Measurements from ENCODE around the gene HDAC9.
"Not testable (repeated sequence)": the region's sequence is repeated elsewhere in the genome, so short reads cannot be mapped to it uniquely, and the experiment has no call there.

Gene HDAC9

GRCh38 chr7:18965657-18966056 lies 470.1 kb downstream of the HDAC9 start:
- DNase-seq (ENCODE audit: low read depth in 3 of 3), result no peak

- DNase-seq (ENCODE audit: low read depth in 3 of 3), result not testable (repeated sequence)
Observed at GRCh38 chr7:18967755-18968154, 472.2 kb downstream of the HDAC9 start.

DNA sequence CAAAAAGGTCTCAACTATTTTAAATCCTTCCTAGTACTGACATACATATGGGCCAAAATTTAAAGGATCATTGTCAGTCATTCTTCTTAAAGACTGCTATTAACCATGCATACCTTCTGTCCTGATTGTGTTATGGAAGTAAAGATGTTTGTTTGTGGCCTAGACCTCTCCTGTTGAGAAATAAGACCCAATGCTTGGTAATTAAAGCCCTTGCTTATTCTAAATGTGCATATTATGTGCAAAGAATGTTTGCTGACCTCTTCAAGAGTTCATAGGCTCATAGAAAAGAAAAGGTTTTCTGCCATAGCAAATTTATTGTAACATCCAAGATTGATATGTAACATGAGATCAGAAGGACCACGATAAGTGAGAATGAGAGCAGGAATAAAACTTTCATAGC lies 476.3 kb downstream of the HDAC9 start:
- DNase-seq (ENCODE audit: low read depth in 3 of 3), result no peak

GRCh38 chr7:18974803-18975202 lies 479.3 kb downstream of the HDAC9 start:
- DNase-seq (ENCODE audit: low read depth in 3 of 3), result no peak

- DNase-seq (ENCODE audit: low read depth in 3 of 3), result no peak
Observed at GRCh38 chr7:18975276-18975675, 479.7 kb downstream of the HDAC9 start.

GRCh38 chr7:18975689-18976280 lies 480.2 kb downstream of the HDAC9 start:
- DNase-seq (ENCODE audit: low read depth in 3 of 3), result no peak

GRCh38 chr7:18976715-18977471 lies 481.3 kb downstream of the HDAC9 start:
- no peak for DNase-seq (ENCODE audit: low read depth in 3 of 3)

DNA sequence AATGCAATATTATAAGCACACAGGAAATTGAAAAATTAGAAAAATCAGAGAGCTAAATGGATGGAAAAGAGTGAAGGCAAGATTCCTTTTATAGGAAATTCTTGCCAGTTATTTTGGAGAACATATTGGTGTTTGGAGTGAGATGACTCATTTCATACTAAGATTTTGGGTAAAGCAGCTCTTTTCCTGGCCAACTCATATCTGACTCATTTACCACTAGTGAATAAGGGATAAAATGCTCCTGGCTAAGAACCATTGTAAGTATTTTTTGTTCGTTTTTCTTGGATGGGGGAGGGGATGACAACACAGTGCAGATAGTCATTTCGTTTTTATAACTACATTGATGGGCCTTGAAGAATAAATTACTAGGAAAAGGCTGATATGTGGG lies 482.6 kb downstream of the HDAC9 start:
- DNase-seq (ENCODE audit: low read depth in 3 of 3), result no peak

- not testable (repeated sequence) for DNase-seq (ENCODE audit: low read depth in 3 of 3)
Observed at GRCh38 chr7:18990700-18991099, 495.2 kb downstream of the HDAC9 start.

DNA sequence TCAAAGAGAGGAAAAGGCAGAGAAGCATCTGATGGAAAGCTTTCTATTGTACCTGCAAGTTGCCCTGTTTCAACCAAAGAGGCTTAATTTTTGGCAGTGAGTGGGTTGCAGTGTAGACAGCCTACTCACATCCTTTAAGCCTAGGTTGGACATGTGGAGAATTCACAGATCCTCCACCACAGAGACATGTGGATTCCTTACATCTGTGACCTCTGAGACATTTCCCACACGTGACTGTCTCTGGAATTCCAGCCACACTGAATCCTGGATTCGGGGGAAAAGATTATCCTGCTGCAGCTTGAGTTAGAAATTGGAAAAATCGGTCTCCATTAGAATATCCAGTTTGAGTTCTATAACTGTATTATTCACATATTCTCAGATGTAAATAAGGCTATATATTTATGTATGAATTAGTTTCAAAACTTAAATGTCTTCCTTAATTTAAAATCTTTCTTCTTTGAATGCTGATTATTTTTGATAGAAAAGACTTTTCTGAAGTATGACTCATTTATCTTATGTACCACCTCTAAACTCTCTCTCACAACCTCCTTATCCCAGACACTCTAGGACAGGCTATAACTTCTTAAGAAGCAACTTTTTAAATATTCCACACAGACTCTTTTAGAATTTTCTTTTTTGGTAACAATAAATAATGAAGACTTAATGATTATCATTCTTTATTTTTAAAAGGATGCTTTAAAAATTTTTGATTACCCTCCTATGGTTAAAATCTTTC lies 498.6 kb downstream of the HDAC9 start:
- no peak for DNase-seq (ENCODE audit: low read depth in 3 of 3)

GRCh38 chr7:18995270-18995671 lies 499.7 kb downstream of the HDAC9 start:
- DNase-seq (ENCODE audit: low read depth in 3 of 3), result no peak

DNA sequence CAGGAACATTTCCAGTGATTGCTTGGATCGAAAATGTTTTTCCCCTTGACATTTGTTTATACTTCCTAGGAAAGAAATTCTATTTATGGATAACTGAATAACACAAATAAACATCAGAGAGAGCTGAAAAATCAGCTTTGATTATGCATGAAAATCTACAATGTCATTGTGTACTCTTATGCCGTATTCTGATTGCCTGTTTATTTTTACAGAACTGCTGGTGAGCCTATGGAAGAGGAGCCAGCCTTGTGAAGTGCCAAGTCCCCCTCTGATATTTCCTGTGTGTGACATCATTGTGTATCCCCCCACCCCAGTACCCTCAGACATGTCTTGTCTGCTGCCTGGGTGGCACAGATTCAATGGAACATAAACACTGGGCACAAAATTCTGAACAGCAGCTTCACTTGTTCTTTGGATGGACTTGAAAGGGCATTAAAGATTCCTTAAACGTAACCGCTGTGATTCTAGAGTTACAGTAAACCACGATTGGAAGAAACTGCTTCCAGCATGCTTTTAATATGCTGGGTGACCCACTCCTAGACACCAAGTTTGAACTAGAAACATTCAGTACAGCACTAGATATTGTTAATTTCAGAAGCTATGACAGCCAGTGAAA lies 500.4 kb downstream of the HDAC9 start:
- DNase-seq (ENCODE audit: low read depth in 3 of 3), result no peak

DNA sequence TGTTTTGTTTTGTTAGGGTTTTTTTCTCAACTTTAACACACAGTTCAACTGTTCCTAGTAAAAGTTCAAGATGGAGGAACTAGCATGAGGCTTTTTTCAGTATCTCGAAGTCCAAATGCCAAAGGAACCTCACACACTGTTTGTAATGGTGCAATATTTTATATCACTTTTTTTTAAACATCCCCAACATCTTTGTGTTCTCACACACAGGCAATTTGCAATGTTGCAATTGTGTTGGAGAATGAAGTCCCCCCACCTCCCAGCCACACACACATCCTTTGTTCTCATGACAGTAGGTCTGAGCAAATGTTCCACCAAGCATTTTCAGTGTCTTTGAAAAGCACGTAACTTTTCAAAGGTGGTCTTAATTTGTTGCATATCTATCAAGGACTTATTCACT lies 501.0 kb downstream of the HDAC9 start:
- DNase-seq (ENCODE audit: low read depth in 3 of 3), result no peak

DNA sequence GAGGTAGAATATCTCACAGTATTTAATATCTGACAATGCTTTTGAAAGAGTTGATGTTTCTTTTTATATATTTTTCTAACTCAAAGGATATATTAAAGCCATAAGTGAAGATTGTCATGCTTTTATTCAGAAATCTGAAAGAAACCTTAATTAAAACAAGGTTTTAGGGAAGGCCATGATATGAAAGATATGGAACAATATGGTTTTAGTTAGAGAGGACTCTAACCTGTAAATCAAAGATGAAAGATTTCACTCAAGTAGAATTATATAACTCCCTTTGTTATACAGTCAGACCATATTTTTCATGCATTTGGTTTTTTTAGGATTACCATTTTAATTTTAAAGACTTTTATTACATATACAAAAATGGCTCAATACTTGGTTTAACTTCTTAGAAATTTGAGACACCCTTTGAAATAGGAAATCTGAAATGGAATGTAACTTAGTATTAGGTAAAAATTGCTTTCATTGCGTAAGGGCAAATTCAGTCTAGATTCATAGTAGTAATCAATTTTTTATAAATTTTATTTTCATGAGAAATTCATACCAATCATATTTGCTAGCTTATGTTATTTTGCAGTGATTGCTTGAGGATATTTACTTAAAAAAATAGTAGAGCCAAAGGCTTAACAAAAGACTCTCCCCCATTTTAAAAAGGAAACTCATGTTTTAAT lies 502.1 kb downstream of the HDAC9 start:
- no peak for DNase-seq (ENCODE audit: low read depth in 3 of 3)

GRCh38 chr7:19000410-19000809 lies 504.9 kb downstream of the HDAC9 start:
- DNase-seq (ENCODE audit: low read depth in 3 of 3), result no peak

- no peak for DNase-seq (ENCODE audit: low read depth in 3 of 3)
Observed at GRCh38 chr7:19001854-19002253, 506.3 kb downstream of the HDAC9 start.

DNA sequence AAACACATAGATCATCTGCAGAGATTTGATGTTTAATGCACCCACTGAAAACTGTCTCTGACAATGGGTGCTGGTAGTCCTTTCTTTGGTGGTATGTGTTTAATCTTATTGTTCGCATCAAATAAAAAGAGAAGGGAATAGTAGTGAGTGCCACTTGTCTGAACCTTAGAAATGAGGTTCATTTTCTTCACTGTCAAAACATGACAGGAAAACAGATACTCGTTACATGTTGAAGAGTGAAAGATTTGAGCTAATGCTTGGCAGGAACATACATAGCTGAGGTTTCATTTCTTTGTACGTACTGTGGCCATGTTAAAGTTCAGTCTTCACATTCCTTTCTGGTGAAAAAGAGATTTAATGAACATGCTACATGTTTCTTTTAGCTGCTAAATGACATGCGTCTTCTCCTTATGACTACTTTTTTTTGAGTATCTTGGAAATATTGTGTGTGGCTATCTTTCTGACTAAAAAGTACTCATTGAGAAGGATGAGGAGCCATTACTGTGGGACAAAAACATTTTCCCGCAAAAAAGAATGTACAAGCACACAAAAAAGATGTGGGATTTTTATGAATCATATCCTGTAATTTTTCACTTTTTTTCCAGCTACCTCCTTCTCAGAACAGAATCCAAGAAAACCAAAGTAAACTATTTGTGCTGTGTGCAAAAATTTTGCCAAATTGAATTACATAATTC lies 513.8 kb downstream of the HDAC9 start:
- DNase-seq (ENCODE audit: low read depth in 3 of 3), result no peak

DNA sequence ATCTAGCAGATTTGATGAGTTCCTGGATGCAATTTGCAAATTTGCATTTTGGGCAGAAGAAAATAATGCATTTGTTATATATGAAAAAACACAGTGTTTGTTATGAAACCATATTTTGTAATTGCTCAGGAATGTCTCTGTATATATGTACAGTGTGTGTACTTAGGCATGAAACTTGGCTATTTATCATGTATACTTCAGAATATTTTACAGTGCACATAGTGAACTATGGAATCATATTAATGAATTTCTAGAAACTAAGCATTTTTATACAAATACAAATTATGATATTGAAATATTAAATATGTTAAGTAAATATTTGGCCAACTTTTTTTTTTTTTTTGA lies 514.4 kb downstream of the HDAC9 start:
- DNase-seq (ENCODE audit: low read depth in 3 of 3), result no peak

GRCh38 chr7:19011212-19011611 lies 515.7 kb downstream of the HDAC9 start:
- no peak for DNase-seq (ENCODE audit: low read depth in 3 of 3)

GRCh38 chr7:19015098-19015497 lies 519.5 kb downstream of the HDAC9 start:
- no peak for DNase-seq (ENCODE audit: low read depth in 3 of 3)

DNA sequence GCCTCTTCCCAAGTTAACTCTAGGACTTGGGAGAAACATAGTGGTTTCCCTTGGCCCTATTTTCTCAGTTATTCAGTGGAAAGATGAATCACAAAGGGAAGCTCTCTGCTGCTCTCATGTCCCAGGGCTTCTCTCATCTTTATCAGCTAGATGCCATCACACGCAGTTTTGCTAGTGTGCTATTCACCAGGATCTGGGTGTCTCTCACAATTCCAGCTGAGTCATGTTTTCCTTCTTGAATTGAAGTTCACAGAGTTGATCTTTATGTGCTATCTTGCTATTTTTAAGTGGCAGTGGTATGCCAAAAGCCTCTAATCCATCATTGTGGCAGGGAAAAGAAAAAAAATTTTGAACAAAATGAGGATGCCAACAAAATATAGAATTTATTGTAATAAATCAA lies 520.6 kb downstream of the HDAC9 start:
- no peak for DNase-seq (ENCODE audit: low read depth in 3 of 3)

DNA sequence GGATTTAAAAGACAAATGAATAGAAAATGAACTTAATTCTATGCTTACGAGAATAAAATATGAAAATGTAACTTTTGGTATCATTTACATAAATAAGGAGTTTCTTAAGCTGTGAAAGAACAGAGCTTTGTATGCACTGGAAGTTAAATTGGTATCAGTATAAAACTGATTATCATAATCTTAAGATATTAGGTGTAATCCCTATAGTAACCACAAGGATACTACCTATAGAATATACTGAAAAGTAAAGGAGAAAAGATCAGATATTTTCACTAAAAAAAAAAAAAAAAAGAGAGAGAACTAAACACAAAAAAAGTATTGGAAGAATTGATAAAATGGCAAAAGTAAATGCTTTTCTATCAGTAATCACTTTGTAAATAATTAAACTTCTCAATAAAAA lies 521.8 kb downstream of the HDAC9 start:
- no peak for DNase-seq (ENCODE audit: low read depth in 3 of 3)
